Omental fat pad (tissue), 4 donors: ENCODE measurements around the gene CORO2A. TPM values are rescaled to one million over a fixed set of nuclear protein-coding genes. Genes with fewer than 3 reads are reported as not detected.
"Not testable (repeated sequence)": the region's sequence is repeated elsewhere in the genome, so short reads cannot be mapped to it uniquely, and the experiment has no call there.

Source experiments
- ATAC-seq: fragments of 150-250 bp; one replicate; pipeline ENCODE4 v1.9.1; 2016; ENCODE audit warnings: mild to moderate bottlenecking, moderate library complexity; ENCODE audit not compliant: low FRiP score
- DNase-seq: peaks from one replicate; pipeline ENCODE4 v3.0.0-alpha.2; 2019; ENCODE audit warnings: low spot score
- CTCF ChIP-seq, 3 donors: fragments of 450-650 bp; IDR thresholded peaks; one replicate each; pipeline ENCODE4 v1.5.1; 2016 to 2017; ENCODE audit warnings: antibody characterized with exemption in 3 of 3, mild to moderate bottlenecking in 3 of 3, moderate library complexity in 2 of 3
- total RNA-seq, 4 donors: library from RNA; depleted of rRNA; stranded (reverse); fragments of >200 nt; gene quantifications; one replicate each; pipeline ENCODE4 v1.1.0, GENCODE V29; 2016

CORO2A gene
- total RNA-seq, 4 donors from 2014 or later = 0.56 to 4.4 (median 2.9) TPM

- ATAC-seq (no peak), DNase-seq (no peak)
- TF ChIP-seq CTCF (IDR thresholded peaks at IDR 0.05) = no peak
Observed at GRCh38 chr9:98083061-98083501, 109.4 kb downstream of the CORO2A start.

GRCh38 chr9:98081477-98082219 lies 110.8 kb downstream of the CORO2A start:
- DNase-seq (no peak), ATAC-seq (peak; percentile 74)
- TF ChIP-seq CTCF (IDR thresholded peaks at IDR 0.05) = no peak

GRCh38 chr9:98080780-98081179 lies 111.7 kb downstream of the CORO2A start:
- TF ChIP-seq CTCF (IDR thresholded peaks at IDR 0.05) = no peak
- ATAC-seq (no peak), DNase-seq (no peak)

GRCh38 chr9:98080326-98080725 lies 112.1 kb downstream of the CORO2A start:
- no peak for DNase-seq
- no peak for TF ChIP-seq CTCF (IDR thresholded peaks at IDR 0.05)
- no peak for ATAC-seq

GRCh38 chr9:98078895-98079294 lies 113.5 kb downstream of the CORO2A start:
- ATAC-seq = no peak
- no peak for TF ChIP-seq CTCF (IDR thresholded peaks at IDR 0.05)

GRCh38 chr9:98076514-98076890 lies 115.9 kb downstream of the CORO2A start:
- ATAC-seq, DNase-seq: not testable (repeated sequence)

More at GRCh38 chr9:98078895-98079294, 113.5 kb downstream of the CORO2A start:
- DNase-seq = no peak

- DNase-seq = no peak
- ATAC-seq = peak; percentile 79
Observed at GRCh38 chr9:98075332-98075805, 117.1 kb downstream of the CORO2A start.

More at GRCh38 chr9:98075332-98075805, 117.1 kb downstream of the CORO2A start:
- no peak for TF ChIP-seq CTCF (IDR thresholded peaks at IDR 0.05)
